BLaER1 treated with 17β-estradiol and CSF1 and Interleukin-3, amounts not matched to agents 10 nM and 100 nM (cell line): ENCODE results near the gene CYP2A6.
A peak's percentile ranks its signal among the peaks of the same experiment; 100 is the strongest.

Experiments used
- H3K27ac ChIP-seq, 11 experiments: shearing (Covaris generic); formaldehyde crosslinking; 2 replicates each; pipeline ENCODE4 v1.8.1; 2022
- H3K27me3 ChIP-seq, 11 experiments: shearing (Covaris generic); formaldehyde crosslinking; 2 replicates each; pipeline ENCODE4 v1.8.1; 2022
- H3K36me3 ChIP-seq, 11 experiments: shearing (Covaris generic); formaldehyde crosslinking; 2 replicates each; pipeline ENCODE4 v1.8.1; 2022
- H3K4me1 ChIP-seq, 10 experiments: shearing (Covaris generic); formaldehyde crosslinking; 2 replicates each; pipeline ENCODE4 v1.8.1; 2022
- H3K4me2 ChIP-seq, 11 experiments: shearing (Covaris generic); formaldehyde crosslinking; 2 replicates each; pipeline ENCODE4 v1.8.1; 2022
- H3K4me3 ChIP-seq, 10 experiments: shearing (Covaris generic); formaldehyde crosslinking; 2 replicates each; pipeline ENCODE4 v1.8.1; 2022
- H3K9ac ChIP-seq, 11 experiments: shearing (Covaris generic); formaldehyde crosslinking; 2 replicates each; pipeline ENCODE4 v1.8.1; 2022
- H3K9me3 ChIP-seq, 11 experiments: shearing (Covaris generic); formaldehyde crosslinking; replicated peaks in 1 of 11; 2 replicates each; pipeline ENCODE4 v1.8.1; 2022
- H4K20me1 ChIP-seq, 11 experiments: shearing (Covaris generic); formaldehyde crosslinking; 2 replicates each; pipeline ENCODE4 v1.8.1; 2022
- Cebpa-rat ChIP-seq, 11 experiments: shearing (Covaris generic); IDR thresholded peaks; 2 replicates each; pipeline ENCODE4 v1.8.1; 2022

Gene CYP2A6

GRCh38 chr19:40806423-40807146 is 43.7 kb downstream of the CYP2A6 start:
- TF ChIP-seq Cebpa-rat (IDR thresholded peaks at IDR 0.05): no peak

GRCh38 chr19:40805258-40805868 is 44.9 kb downstream of the CYP2A6 start:
- Histone ChIP-seq H3K9me3 (no peaks in the 10 kb centered on the region), H3K4me2 (peak overlapping the region; percentile 93 to 100 (median 99); a peak in 21 of 22 replicates), H3K27me3 (no peaks in the 10 kb centered on the region), H3K4me3 (no peak overlapping the region; a peak in 1 of 20 replicates), H4K20me1 (peaks cover 94 to 100% (median 100%) of the 10 kb centered on the region in 11 experiments), H3K9ac (peak overlapping the region in 7 of 11 experiments; percentile 18 to 98 (median 95); a peak in 4 of 22 replicates), H3K4me1 (peaks cover 76 to 100% (median 82%) of the 10 kb centered on the region in 10 experiments), H3K36me3 (peaks cover 72 to 94% (median 87%) of the 10 kb centered on the region in 11 experiments), H3K27ac (peak overlapping the region in 2 of 11 experiments; percentile 52 to 90; a peak in 3 of 22 replicates)
- no peak for TF ChIP-seq Cebpa-rat (IDR thresholded peaks at IDR 0.05)

More at GRCh38 chr19:40806423-40807146, 43.7 kb downstream of the CYP2A6 start:
- peaks cover 0 to 11% (median 6%) of the 10 kb centered on the region in 11 experiments; a peak in 19 of 22 replicates for H3K27me3 ChIP-seq
- peak overlapping the region in 8 of 11 experiments; percentile 13 to 97 (median 28); a peak in 6 of 22 replicates for H3K9ac ChIP-seq
- peaks cover 81 to 98% (median 91%) of the 10 kb centered on the region in 11 experiments for H4K20me1 ChIP-seq
- H3K4me1 ChIP-seq: peaks cover 74 to 97% (median 81%) of the 10 kb centered on the region in 10 experiments
- no peaks in the 10 kb centered on the region for H3K9me3 ChIP-seq
- peak overlapping the region in 3 of 11 experiments; percentile 14 to 52 (median 19); a peak in 4 of 22 replicates for H3K27ac ChIP-seq
- H3K36me3 ChIP-seq: peaks cover 61 to 82% (median 75%) of the 10 kb centered on the region in 11 experiments
- H3K4me3 ChIP-seq: peak overlapping the region in 2 of 10 experiments; percentile 26 to 41; a peak in 5 of 20 replicates
- peak overlapping the region; percentile 58 to 100 (median 99) for H3K4me2 ChIP-seq

DNA sequence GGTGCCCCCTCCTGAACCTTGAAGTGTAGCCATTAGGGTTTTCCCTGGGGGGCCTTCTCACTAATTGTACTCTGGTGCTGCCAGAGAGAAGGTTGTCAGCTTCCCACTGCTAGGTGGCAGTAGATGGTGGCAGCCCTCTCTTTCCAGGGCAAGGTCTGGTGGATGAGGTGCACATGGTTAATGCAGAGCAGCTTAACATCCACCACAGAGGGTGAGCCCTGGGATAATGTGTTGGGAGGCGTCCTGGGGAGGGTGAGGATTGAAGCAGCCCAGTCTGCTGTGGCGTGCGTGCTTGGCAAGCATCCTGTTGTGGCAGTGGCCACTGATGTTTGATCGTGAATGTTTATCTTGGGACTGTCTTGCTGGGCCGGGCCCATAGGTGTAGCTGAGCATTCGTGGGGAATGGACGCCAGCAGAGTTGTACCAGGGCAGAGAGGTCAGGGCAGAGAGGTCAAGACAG is 45.4 kb downstream of the CYP2A6 start:
- H3K27ac ChIP-seq: peak overlapping the region in 4 of 11 experiments; percentile 4 to 90 (median 70); a peak in 3 of 22 replicates

GRCh38 chr19:40803857-40804782 is 46.1 kb downstream of the CYP2A6 start:
- Histone ChIP-seq H3K36me3 (peaks cover 65 to 88% (median 78%) of the 10 kb centered on the region in 11 experiments), H3K4me1 (peaks cover 76 to 90% (median 78%) of the 10 kb centered on the region in 10 experiments), H3K9me3 (no peaks in the 10 kb centered on the region), H3K27ac (peak overlapping the region; percentile 8 to 93 (median 61); a peak in 17 of 22 replicates), H4K20me1 (peaks cover 93 to 98% (median 95%) of the 10 kb centered on the region in 11 experiments), H3K4me2 (peak overlapping the region; percentile 93 to 100 (median 99)), H3K27me3 (no peaks in the 10 kb centered on the region), H3K9ac (peak overlapping the region; percentile 94 to 99 (median 97)), H3K4me3 (peak overlapping the region in 9 of 10 experiments; percentile 5 to 100 (median 95); a peak in 13 of 20 replicates)
- no peak for TF ChIP-seq Cebpa-rat (IDR thresholded peaks at IDR 0.05)

More for the DNA sequence above, 45.4 kb downstream of the CYP2A6 start:
- H3K36me3 ChIP-seq: peaks cover 72 to 95% (median 85%) of the 10 kb centered on the region in 11 experiments
- H4K20me1 ChIP-seq: peaks cover 99 to 100% (median 100%) of the 10 kb centered on the region in 11 experiments
- no peak overlapping the region for H3K4me3 ChIP-seq
- peak overlapping the region; percentile 93 to 100 (median 99) for H3K4me2 ChIP-seq
- H3K9me3 ChIP-seq: no peaks in the 10 kb centered on the region
- H3K9ac ChIP-seq: peak overlapping the region in 6 of 11 experiments; percentile 11 to 98 (median 96); a peak in 3 of 22 replicates
- peaks cover 76 to 97% (median 82%) of the 10 kb centered on the region in 10 experiments for H3K4me1 ChIP-seq
- no peaks in the 10 kb centered on the region for H3K27me3 ChIP-seq
- no peak for TF ChIP-seq Cebpa-rat (IDR thresholded peaks at IDR 0.05)

- no peaks in the 10 kb centered on the region for H3K27me3 ChIP-seq
- TF ChIP-seq Cebpa-rat (IDR thresholded peaks at IDR 0.05): no peak
- peaks cover 57 to 80% (median 70%) of the 10 kb centered on the region in 11 experiments for H3K36me3 ChIP-seq
- H3K4me2 ChIP-seq: peak overlapping the region; percentile 93 to 100 (median 99)
- H3K9ac ChIP-seq: peak overlapping the region; percentile 94 to 99 (median 97)
- peak overlapping the region; percentile 8 to 93 (median 61); a peak in 19 of 22 replicates for H3K27ac ChIP-seq
- H3K4me1 ChIP-seq: peaks cover 77 to 84% (median 78%) of the 10 kb centered on the region in 10 experiments
- no peaks in the 10 kb centered on the region for H3K9me3 ChIP-seq
- peak overlapping the region; percentile 54 to 100 (median 94) for H3K4me3 ChIP-seq
- H4K20me1 ChIP-seq: peaks cover 85 to 90% (median 87%) of the 10 kb centered on the region in 11 experiments
These were observed 46.9 kb downstream of the CYP2A6 start for GRCh38 chr19:40803170-40803856.

GRCh38 chr19:40802300-40803169 is 47.7 kb downstream of the CYP2A6 start:
- no peak for TF ChIP-seq Cebpa-rat (IDR thresholded peaks at IDR 0.05)
- H3K4me3 ChIP-seq: peak overlapping the region; percentile 54 to 100 (median 94)
- H3K9ac ChIP-seq: peak overlapping the region; percentile 94 to 99 (median 97)
- peak overlapping the region; percentile 37 to 93 (median 61); a peak in 20 of 22 replicates for H3K27ac ChIP-seq
- H4K20me1 ChIP-seq: peaks cover 77 to 82% (median 79%) of the 10 kb centered on the region in 11 experiments
- H3K27me3 ChIP-seq: no peaks in the 10 kb centered on the region
- H3K4me2 ChIP-seq: peak overlapping the region; percentile 93 to 100 (median 99)
- H3K9me3 ChIP-seq: no peaks in the 10 kb centered on the region
- H3K4me1 ChIP-seq: peaks cover 80 to 85% (median 84%) of the 10 kb centered on the region in 10 experiments
- peaks cover 49 to 72% (median 62%) of the 10 kb centered on the region in 11 experiments for H3K36me3 ChIP-seq
